Lung (tissue), 12 donors: ENCODE measurements around the gene BCL2L1. TPM values are rescaled to one million over a fixed set of nuclear protein-coding genes. Genes with fewer than 3 reads are reported as not detected.
A peak's percentile ranks its signal among the peaks of the same experiment; 100 is the strongest.
"Not testable (repeated sequence)": the region's sequence is repeated elsewhere in the genome, so short reads cannot be mapped to it uniquely, and the experiment has no call there.

Source experiments
- ATAC-seq: fragments of 200-7000 bp; cut with Tn5 transposase; one replicate; pipeline ENCODE4 v1.9.1; 2020; ENCODE audit warnings: moderate number of reproducible peaks; ENCODE audit not compliant: insufficient read depth, low FRiP score
- DNase-seq, 3 donors: peaks; one replicate each; pipeline ENCODE4 v3.0.0-alpha.2; 2013 to 2017
- H3K27ac ChIP-seq, 2 donors: one replicate each; pipeline ENCODE4 v1.5.1; 2013; ENCODE audit warnings: mild to moderate bottlenecking in 2 of 2, moderate library complexity in 2 of 2, control low read depth in 1 of 2, inconsistent platforms in 1 of 2, low read depth in 1 of 2, low read length in 1 of 2
- H3K27me3 ChIP-seq, 3 donors: one replicate each; pipeline ENCODE4 v1.5.1; 2013; ENCODE audit warnings: low read length in 2 of 3; ENCODE audit not compliant: control insufficient read depth in 3 of 3, insufficient read depth in 3 of 3
- H3K36me3 ChIP-seq, 4 donors: one replicate each; pipeline ENCODE4 v1.5.1; 2013; ENCODE audit warnings: low read length in 4 of 4, mild to moderate bottlenecking in 1 of 4, moderate library complexity in 1 of 4; ENCODE audit not compliant: control insufficient read depth in 4 of 4, insufficient read depth in 4 of 4
- H3K4me1 ChIP-seq, 5 donors: one replicate each; pipeline ENCODE4 v1.5.1; 2013; ENCODE audit warnings: low read length in 5 of 5, mild to moderate bottlenecking in 2 of 5, moderate library complexity in 1 of 5; ENCODE audit not compliant: control insufficient read depth in 5 of 5, insufficient read depth in 5 of 5
- H3K4me3 ChIP-seq: one replicate; pipeline ENCODE4 v1.5.1; 2013; ENCODE audit warnings: mild to moderate bottlenecking, control low read depth, moderate library complexity
- H3K9ac ChIP-seq, 2 donors: one replicate each; pipeline ENCODE4 v1.5.1; 2013; ENCODE audit warnings: low read length in 2 of 2, control low read depth in 1 of 2; ENCODE audit not compliant: insufficient read depth in 1 of 2
- H3K9me3 ChIP-seq, 4 donors: one replicate each; pipeline ENCODE4 v1.5.1; 2013; ENCODE audit warnings: low read length in 3 of 4, mild to moderate bottlenecking in 1 of 4, moderate library complexity in 1 of 4; ENCODE audit not compliant: control insufficient read depth in 4 of 4, insufficient read depth in 3 of 4
- CTCF ChIP-seq: IDR thresholded peaks from 2 replicates; pipeline ENCODE4 v1.5.1; 2012; ENCODE audit warnings: mild to moderate bottlenecking; ENCODE audit errors: control extremely low read depth, extremely low read depth
- WGBS, 2 donors: extraction: QIAGEN DNeasy Blood & Tissue Kit; methylation state at CpG; one replicate each; pipeline ENCODE4 v1.1.7; 2013; 5-methylcytosine and 5-hydroxymethylcytosine counted together
- polyA plus RNA-seq, 2 donors: library from polyadenylated mRNA; stranded (reverse); fragments of 200-250 nt; gene quantifications; one replicate each; pipeline ENCODE4 v1.2.1, GENCODE V29; 2013
- total RNA-seq, 2 donors: library from RNA; depleted of rRNA in 1 of 2; stranded (reverse); fragments of >200 nt in 1 of 2; gene quantifications; one replicate each; pipeline ENCODE4 v1.2.1, GENCODE V29; 2014 to 2021
- donor health status: control.
- donor health status: control.
- donor health status: Bipolar disorder and iron deficiency.
- donor health status: healthy.
- donor health status: DM: yes; HTN: yes; CAD: no.

The BCL2L1 gene
- total and polyA plus RNA-seq, 4 donors, result 107 to 150 (median 117) TPM

GRCh38 chr20:31671324-31671723 lies 51.3 kb downstream of the BCL2L1 start:
- H3K9ac ChIP-seq, result no peak overlapping the region
- H3K4me3 ChIP-seq, result no peak overlapping the region
- H3K9me3 ChIP-seq, result no peaks in the 10 kb centered on the region
- TF ChIP-seq CTCF, result no peak
- no peaks in the 10 kb centered on the region for H3K27me3 ChIP-seq
- DNase-seq (no peak), ATAC-seq (no peak)
- peaks cover 14 to 61% (median 30%) of the 10 kb centered on the region in 5 donors for H3K4me1 ChIP-seq
- peaks cover 0 to 6% (median under 1%) of the 10 kb centered on the region in 4 donors for H3K36me3 ChIP-seq
- H3K27ac ChIP-seq, result peak overlapping the region; percentile 90
- WGBS, 2 donors, result 98 to 100% methylated on average over 2 of the region's 2 CpGs

GRCh38 chr20:31670371-31671228 lies 52.1 kb downstream of the BCL2L1 start:
- H3K36me3 ChIP-seq, result peaks cover 0 to 10% (median 5%) of the 10 kb centered on the region in 4 donors
- H3K9me3 ChIP-seq, result no peaks in the 10 kb centered on the region
- H3K27me3 ChIP-seq, result no peaks in the 10 kb centered on the region
- peaks cover 14 to 56% (median 26%) of the 10 kb centered on the region in 5 donors for H3K4me1 ChIP-seq
- no peak overlapping the region for H3K4me3 ChIP-seq
- ATAC-seq (no peak), DNase-seq (peak; percentile 59 to 81 (median 78))
- no peak for TF ChIP-seq CTCF
- no peak overlapping the region for H3K9ac ChIP-seq
- WGBS, 2 donors, result 42 to 62% methylated on average over 10 of the region's 10 CpGs
- peak overlapping the region; percentile 90 for H3K27ac ChIP-seq

GRCh38 chr20:31669876-31670275 lies 52.8 kb downstream of the BCL2L1 start:
- Histone ChIP-seq H3K27me3 (no peaks in the 10 kb centered on the region), H3K4me3 (no peak overlapping the region), H3K27ac (peak overlapping the region; percentile 90), H3K9ac (no peak overlapping the region), H3K4me1 (peaks cover 14 to 53% (median 23%) of the 10 kb centered on the region in 5 donors), H3K9me3 (no peaks in the 10 kb centered on the region), H3K36me3 (peaks cover 0 to 16% (median 10%) of the 10 kb centered on the region in 4 donors)
- DNase-seq (no peak), ATAC-seq (no peak)
- TF ChIP-seq CTCF, result no peak
- 52 to 77% methylated on average over 3 of the region's 3 CpGs for WGBS, 2 donors

GRCh38 chr20:31668944-31669343 lies 53.7 kb downstream of the BCL2L1 start:
- H3K27me3 ChIP-seq, H3K9ac ChIP-seq, H3K9me3 ChIP-seq, ATAC-seq, DNase-seq, H3K4me3 ChIP-seq: not testable (repeated sequence)
- peak overlapping the region; percentile 17 to 51 for H3K27ac ChIP-seq
- H3K36me3 ChIP-seq, result peaks cover 0 to 19% (median 12%) of the 10 kb centered on the region in 4 donors
- H3K4me1 ChIP-seq, result peaks cover 14 to 48% (median 26%) of the 10 kb centered on the region in 5 donors
- WGBS, 2 donors, result 97 to 100% methylated on average over 2 of the region's 2 CpGs
